SH-SY5Y (cell line): ENCODE results near the gene RHOBTB1.

Source experiments
- GATA2 ChIP-seq: IDR thresholded peaks from 2 replicates; pipeline ENCODE4 v1.6.1; 2011; ENCODE audit warnings: mild to moderate bottlenecking, low read depth, low read length
- GATA3 ChIP-seq: IDR thresholded peaks from 2 replicates; pipeline ENCODE4 v1.6.1; 2011; ENCODE audit warnings: low read depth, mild to moderate bottlenecking, low read length, moderate library complexity

The RHOBTB1 gene

DNA sequence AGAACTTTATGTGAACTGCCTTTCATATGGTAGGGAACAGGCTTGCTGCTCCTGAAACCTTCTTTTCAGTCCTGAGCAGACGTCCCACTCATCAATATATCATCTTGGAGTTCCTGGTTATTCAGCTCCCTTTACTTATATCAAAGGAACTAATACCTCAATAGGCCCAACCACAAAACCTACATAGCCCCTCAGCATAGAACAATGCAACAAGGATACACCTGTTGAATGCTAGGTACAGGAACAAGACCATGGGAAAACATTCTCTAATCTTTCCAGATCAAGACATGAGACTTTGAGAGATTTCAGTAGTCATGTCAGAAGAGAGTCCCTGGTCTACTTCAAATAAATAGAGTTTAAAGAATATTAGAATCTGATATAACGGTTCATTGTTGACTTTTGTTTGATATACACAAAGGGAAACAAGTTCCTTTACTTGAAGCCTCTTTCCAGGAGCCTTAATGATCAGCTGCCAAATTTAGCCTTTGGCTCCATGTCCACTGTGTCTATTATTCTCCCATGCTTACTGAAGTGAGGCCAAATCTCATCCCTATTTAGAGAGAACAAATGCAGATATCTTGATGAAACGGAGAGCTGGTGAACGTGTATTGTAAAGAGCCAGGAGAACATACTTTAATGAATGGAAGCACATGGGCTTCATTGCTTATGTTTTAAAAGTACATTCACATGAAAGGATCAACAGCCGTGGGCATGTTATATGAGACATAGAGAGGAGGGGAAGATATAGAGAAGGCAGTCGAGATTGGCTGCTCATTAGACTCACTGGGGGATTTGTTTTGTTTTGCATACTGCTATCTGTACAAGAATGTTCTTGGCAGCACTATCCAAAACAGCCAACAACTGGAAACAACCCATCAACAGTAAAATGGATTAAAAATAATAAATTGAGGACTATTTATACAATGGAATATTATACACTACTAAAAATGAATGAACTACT, 9.5 kb downstream of the RHOBTB1 start:
- TF ChIP-seq GATA3 (no peak), GATA2 (no peak)

DNA sequence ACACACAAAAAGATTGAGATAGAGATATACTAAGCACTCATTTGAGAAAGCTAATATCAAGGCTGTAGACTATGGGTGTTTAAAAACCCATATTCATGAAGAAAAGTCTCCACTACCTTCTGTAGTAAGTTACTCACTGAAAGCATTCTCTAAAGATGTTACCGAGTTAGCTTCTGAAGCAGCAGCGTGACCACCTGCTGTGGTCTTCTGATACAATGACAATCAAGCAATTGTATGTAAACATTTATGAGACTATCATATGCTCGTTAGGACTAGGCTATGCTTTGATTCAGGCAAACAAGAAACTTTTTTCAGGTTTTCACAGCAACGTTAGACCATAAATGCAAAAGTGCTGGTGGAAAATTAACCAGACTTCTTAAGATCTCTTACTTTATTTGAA, 11.2 kb downstream of the RHOBTB1 start:
- no peak for TF ChIP-seq GATA3
- no peak for TF ChIP-seq GATA2

DNA sequence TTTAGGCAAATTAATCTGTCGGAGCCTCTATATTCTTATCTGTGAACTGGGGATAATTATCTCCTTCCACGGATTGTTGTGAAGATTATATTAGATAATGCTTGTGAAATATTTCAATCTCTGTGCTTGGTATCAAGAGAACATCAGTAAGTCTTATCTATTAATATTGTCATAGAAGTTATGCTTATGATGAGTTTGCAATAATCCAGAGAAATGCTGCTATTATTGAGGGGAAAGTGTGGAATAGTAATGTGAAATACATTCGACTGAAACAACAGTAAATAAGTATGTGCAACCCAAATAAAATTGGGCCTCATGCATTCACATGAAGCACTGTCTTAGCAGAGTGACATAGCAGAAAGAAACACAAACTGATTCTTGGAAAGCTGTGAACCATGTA, 13.7 kb downstream of the RHOBTB1 start:
- TF ChIP-seq GATA3 (no peak), GATA2 (no peak)

DNA sequence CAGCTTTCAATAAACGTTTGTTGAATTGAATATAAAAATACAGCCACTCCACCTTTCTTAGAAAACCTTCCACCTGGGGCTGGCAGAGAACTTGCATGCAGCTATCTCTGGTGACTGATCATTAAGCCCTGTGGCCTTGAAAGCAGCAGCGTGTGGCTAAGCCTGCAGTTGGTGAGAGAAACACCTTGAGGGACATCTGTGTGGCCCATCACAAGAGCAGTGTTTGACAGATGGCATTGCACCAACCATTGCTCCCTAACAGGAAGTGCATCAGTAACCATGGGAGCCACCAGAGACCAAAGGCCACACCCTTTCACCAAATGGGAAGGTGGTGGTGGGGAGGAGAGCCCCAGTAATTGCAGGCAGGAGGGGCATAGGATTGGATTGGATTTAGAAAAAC, 22.4 kb downstream of the RHOBTB1 start:
- TF ChIP-seq GATA2 (no peak), GATA3 (no peak)

DNA sequence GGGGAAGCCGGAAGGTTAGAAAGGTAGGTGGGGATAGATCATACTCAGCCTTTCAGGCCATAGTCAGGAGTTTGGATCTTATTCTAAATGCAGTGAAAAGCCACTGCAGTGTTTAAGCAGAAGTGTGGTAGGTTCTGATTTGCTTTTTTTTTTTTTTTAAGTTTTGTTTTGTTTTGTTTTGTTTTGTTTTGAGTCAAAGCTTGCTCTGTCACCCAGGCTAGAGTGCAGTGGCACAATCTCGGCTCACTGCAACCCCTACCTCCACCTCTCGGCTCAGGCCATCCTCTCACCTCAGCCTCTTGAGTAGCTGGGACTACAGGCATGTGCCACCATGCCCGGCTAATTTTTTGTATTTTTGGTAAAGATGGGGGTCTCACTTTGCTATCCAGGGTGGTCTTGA, 23.5 kb downstream of the RHOBTB1 start:
- TF ChIP-seq GATA3 (no peak), GATA2 (no peak)

DNA sequence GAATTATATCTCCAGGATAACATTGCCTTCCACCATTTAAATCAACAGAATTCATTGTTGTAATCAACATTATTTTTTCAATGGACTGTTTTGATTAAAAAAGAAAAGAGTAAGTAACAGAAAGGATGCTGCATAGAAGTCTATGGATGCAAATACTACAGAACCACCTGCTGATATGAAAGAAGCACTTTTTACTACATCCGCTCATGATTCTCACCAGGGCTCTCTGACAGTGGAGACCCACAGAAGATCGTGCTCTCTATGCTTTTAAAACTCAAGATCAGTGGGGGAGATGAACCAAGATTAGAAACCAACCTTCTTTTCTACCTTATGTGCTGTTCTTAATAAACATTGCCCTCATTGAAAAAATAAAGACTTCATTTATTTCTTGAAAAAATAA, 24.4 kb downstream of the RHOBTB1 start:
- TF ChIP-seq GATA3 (no peak), GATA2 (no peak)

DNA sequence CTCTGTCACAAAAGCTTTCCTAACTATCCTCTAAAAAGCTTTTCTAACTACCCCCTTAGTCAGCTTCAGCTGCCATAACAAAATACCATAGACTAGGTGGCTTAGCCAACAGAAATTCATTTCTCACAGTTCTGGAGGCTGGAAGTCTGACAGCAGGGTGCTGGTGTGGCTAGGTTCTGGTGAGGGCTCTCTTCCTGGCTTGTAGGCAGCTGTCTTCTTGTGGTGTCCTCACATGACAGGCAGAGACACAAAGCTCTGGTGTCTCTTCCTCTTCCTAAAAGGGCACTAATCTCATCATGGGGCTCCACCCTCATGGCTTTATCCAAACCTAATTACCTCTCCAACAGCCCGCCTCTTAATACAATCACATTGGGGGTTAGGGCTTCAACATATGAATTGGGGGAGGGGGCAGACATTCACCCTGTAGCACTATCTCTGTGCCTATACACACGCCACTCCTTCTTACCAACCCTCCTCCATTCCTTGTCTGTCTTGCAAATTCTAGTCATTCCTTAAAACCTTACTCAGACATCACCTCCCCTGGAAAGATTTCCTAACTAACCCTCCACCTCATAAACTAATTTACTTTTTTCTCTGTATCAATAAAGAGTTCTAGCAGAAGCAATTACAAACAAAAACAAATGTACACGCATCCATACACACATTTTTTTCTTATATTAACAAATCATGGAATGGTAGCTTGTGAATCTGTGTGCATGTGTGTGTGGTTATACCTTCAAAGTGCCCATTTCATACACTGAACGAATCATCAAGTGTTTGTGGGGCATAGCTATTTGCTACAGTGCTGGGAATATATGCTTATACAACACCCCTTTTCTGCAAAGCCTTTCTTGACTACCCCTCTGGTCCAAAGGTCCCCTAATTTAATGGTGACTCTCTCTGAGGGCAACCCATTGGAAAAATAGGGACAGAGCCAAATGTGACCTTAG, 26.4 kb downstream of the RHOBTB1 start:
- TF ChIP-seq GATA3 (no peak), GATA2 (no peak)

DNA sequence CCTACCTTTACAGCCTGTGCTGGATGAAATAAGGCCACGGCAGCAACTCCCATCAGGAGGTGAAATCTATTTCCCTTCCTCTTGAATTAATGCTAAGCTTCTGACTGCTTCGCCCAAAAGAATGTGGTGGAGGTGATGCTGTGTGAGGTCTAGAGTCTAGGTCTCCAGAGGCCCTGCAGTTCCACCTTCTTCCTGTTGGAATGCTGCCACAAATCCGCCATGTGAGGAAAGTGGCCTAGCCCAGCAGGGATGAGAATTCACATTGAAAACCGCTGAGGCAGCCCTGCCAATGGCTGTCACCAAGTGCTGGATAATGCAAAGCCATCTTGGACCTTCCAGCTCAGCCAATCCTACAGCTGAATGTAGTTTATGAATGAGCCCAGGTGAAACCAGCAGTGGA, 28.0 kb downstream of the RHOBTB1 start:
- TF ChIP-seq GATA3 (no peak), GATA2 (no peak)

DNA sequence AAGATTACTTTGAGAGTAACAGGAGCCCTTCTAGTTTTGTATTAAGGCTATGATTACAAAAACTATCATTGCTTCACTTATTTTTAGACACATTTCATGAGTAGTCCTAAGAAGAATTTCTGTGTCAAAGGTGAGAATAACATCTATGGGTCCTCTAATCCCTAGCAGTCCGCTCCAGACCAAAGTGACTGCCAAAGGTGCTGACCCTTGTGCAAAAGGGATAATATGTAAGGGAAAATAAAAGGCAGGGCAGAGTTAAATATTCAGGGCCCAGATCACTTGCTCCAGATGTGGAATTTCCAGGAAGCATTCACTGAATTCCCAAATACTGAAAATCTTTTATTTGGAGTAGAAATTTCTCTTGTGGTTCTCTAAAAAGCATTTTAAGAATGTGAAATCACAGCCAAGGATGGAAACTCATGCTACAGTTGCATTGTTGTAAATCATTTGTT, 29.3 kb downstream of the RHOBTB1 start:
- TF ChIP-seq GATA2 (no peak), GATA3 (no peak)

DNA sequence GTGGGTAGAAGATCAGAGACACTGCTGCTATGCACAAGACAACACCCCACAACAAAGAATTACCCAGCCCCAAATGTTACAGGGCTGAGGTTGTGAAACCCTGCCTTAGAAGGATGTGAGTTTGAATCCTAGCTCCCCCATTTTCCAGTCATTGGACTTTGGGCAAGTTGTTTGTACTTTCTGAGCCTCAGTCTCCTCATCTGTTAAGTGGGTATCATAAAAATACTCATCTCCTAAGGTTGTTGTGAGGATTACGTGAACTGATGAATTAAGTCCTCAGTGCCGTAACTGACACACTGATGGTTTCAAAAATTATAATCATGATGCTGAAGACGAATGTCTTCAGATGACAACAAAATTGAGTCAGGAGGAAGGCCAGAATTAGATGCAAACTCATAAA, 30.3 kb downstream of the RHOBTB1 start:
- TF ChIP-seq GATA3, result no peak
- TF ChIP-seq GATA2, result no peak

DNA sequence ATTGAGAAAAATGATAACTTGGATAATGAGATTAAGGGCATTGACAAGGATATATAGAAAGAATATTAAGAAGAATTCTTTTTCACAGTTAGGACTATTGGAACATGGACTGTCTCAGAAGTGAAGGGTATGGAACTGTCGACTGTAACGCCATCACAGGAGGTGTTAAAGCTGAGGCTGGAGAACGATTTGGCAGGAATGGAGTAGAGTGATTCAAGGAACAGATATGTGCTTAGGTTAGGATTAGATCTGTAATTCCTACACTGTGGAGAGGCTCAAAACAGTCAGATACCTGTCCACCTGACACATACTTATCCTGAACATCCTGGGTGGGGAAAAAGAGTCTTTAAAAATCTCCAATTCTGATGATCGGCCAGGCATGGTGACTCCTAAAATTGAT, 30.9 kb downstream of the RHOBTB1 start:
- TF ChIP-seq GATA3 (no peak), GATA2 (no peak)

DNA sequence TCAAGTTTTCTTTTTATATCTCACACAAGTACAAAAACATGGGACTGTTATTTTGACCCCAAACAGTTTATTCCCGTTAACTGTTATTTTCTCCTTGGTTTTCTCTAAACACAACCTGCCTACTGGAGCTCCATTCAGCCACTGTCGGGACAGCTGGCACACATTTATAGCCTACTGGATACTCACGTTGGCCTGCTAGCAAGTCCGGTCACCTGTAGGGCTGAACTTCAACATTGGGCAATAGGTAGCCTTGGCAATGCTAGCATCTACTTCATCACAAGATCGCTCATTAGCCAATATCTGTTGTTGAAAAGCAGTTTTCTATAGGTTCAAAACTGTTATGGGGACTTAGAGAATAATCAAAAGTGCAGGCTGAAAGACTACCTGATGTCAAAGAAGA, 32.3 kb downstream of the RHOBTB1 start:
- TF ChIP-seq GATA3 (no peak), GATA2 (no peak)

DNA sequence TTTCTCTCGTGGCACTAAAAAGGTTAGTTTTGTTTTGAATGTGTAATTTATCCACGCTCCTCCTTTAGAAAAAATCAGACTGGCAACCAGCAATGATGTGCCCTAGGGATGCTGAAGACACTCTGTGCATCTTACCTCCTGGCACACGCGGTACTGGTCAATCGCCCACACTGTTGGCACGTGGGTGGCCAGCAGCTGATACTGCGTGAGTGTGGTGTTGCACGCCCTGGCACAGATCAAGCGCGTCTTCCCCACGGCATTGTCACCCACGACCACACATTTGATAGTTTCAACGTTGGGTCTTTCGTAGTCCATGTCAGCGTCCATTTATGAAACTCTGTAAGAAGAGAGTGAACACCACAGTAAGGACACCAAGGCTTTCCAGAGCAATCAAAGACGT, 32.8 kb downstream of the RHOBTB1 start:
- TF ChIP-seq GATA2 (no peak), GATA3 (no peak)

DNA sequence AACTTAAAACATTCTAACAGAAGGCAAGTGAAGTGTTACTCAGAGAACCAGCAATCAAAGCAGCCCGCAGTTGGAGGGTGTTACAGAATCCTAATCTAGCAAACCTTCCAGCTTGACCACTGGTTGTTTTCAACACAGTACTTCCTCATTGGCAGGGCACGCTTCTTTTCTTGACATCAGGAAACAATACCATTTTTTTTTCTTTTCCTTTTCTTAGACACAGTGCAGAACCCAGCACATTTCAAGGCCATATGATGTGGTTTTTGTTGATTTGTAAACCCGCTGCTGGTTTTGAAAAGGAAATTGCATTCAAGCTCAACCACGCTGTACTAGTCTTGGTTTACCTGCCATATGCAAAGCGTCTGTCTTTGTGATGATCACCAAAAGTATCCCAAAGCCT, 33.4 kb downstream of the RHOBTB1 start:
- TF ChIP-seq GATA3, result no peak
